ENCODE results near the gene MUCL1.

MUCL1 gene

DNA sequence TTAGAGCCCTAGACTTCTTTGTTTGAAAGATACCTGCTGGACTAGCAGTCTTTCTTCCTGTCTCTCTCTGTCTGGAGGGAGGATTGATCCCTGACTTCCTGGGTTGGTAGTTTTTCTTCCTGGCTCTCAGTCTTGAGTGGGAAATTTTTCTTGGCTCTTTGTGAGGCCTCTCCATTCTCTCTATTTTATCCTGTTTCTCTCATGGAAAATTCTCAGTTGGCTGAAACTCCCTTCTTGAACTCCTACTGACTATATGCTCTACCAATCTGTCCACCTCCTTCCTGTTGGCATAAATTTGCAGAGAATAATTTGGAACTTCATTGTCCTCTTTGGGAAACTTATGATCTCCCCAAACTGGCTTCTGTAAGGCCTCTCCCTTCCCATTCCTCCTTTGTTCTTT is 24.1 kb upstream of the MUCL1 start:
- Histone ChIP-seq H3K4me3 (IDR thresholded peaks at IDR 0.05; ENCODE audit: insufficient read depth, low read depth, low read length) (no peak overlapping the region), H3K79me2 (ENCODE audit: insufficient read depth, low read depth) (no peaks in the 10 kb centered on the region), H3K4me2 (no peak overlapping the region), H2AFZ (ENCODE audit: low read depth) (no peak overlapping the region), H3K27ac (no peak overlapping the region), H3K4me1 (ENCODE audit: low read depth, poor library complexity, severe bottlenecking) (no peaks in the 10 kb centered on the region), H3K9ac (no peak overlapping the region), H4K20me1 (ENCODE audit: insufficient read depth) (no peaks in the 10 kb centered on the region), H3K27me3 (ENCODE audit: insufficient read depth, low read depth) (no peaks in the 10 kb centered on the region), H3K36me3 (ENCODE audit: insufficient read depth) (no peaks in the 10 kb centered on the region)
- TF ChIP-seq, protein P1, sequence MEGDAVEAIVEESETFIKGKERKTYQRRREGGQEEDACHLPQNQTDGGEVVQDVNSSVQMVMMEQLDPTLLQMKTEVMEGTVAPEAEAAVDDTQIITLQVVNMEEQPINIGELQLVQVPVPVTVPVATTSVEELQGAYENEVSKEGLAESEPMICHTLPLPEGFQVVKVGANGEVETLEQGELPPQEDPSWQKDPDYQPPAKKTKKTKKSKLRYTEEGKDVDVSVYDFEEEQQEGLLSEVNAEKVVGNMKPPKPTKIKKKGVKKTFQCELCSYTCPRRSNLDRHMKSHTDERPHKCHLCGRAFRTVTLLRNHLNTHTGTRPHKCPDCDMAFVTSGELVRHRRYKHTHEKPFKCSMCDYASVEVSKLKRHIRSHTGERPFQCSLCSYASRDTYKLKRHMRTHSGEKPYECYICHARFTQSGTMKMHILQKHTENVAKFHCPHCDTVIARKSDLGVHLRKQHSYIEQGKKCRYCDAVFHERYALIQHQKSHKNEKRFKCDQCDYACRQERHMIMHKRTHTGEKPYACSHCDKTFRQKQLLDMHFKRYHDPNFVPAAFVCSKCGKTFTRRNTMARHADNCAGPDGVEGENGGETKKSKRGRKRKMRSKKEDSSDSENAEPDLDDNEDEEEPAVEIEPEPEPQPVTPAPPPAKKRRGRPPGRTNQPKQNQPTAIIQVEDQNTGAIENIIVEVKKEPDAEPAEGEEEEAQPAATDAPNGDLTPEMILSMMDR (conservative IDR thresholded peaks at IDR 0.05; ENCODE audit: low read depth, low read length), result no peak

DNA sequence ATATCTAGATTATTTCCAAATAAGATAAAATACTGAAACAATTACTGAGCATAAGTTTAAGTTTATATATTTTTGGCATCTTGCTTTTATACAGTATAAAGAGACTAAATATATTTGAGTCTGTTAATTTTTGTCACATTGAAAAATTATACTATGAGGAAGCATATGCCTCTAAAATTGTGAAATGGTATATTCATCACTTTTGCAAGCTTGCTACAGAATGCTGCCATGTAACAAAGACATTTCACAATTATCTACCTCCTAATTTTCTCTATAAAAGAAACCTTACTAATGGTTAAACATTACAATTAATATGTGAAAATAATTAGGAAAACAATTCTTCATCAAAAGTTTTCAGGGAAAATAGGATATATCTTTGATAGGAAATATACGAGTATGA is 22.7 kb upstream of the MUCL1 start:
- no peak overlapping the region for H3K9ac ChIP-seq
- no peaks in the 10 kb centered on the region for H3K4me1 ChIP-seq (ENCODE audit: low read depth, poor library complexity, severe bottlenecking)
- no peaks in the 10 kb centered on the region for H4K20me1 ChIP-seq (ENCODE audit: insufficient read depth)
- H3K27ac ChIP-seq, result no peak overlapping the region
- no peaks in the 10 kb centered on the region for H3K79me2 ChIP-seq (ENCODE audit: insufficient read depth, low read depth)
- H3K27me3 ChIP-seq (ENCODE audit: insufficient read depth, low read depth), result no peaks in the 10 kb centered on the region
- H3K4me2 ChIP-seq, result no peak overlapping the region
- no peak overlapping the region for H3K4me3 ChIP-seq (IDR thresholded peaks at IDR 0.05; ENCODE audit: insufficient read depth, low read depth, low read length)
- no peak overlapping the region for H2AFZ ChIP-seq (ENCODE audit: low read depth)
- TF ChIP-seq, protein P1 (conservative IDR thresholded peaks at IDR 0.05; ENCODE audit: low read depth, low read length), result no peak
- H3K36me3 ChIP-seq (ENCODE audit: insufficient read depth), result no peaks in the 10 kb centered on the region

DNA sequence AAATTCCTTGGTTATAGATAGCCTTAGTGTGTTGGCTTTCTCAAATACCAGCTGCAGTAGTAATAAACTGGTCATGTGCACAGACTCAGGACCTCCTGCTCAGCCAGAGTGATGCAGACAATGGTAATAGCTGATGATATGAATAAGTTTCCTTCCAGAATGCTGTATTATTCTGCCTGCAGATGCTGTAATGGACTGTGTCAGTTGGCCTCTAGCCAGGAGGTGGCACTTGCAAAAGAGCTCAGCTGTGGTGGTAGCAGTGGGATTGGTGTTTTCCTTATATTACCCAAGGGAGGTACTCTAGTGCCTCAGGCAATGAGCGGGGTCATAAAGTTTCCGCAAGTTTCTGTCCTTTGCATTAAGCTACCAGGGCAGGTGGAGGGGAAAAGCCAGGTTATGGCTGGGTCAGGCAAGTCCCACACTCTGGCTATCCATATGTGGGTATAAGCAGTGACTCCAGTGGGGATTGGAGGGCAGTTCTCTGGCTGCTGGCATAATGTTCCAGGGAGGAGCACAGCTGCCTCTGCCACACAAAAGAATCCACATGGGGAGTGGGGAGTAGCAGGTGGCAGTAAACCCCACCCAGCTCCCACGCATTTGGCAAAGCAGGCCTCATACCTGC is 14.0 kb upstream of the MUCL1 start:
- no peak overlapping the region for H2AFZ ChIP-seq (ENCODE audit: low read depth)
- no peaks in the 10 kb centered on the region for H3K27me3 ChIP-seq (ENCODE audit: insufficient read depth, low read depth)
- H3K27ac ChIP-seq, result no peak overlapping the region
- H3K4me2 ChIP-seq, result no peak overlapping the region
- no peaks in the 10 kb centered on the region for H3K79me2 ChIP-seq (ENCODE audit: insufficient read depth, low read depth)
- no peaks in the 10 kb centered on the region for H3K36me3 ChIP-seq (ENCODE audit: insufficient read depth)
- TF ChIP-seq, protein P1 (conservative IDR thresholded peaks at IDR 0.05; ENCODE audit: low read depth, low read length), result no peak
- H4K20me1 ChIP-seq (ENCODE audit: insufficient read depth), result no peaks in the 10 kb centered on the region
- no peak overlapping the region for H3K4me3 ChIP-seq (IDR thresholded peaks at IDR 0.05; ENCODE audit: insufficient read depth, low read depth, low read length)
- no peaks in the 10 kb centered on the region for H3K4me1 ChIP-seq (ENCODE audit: low read depth, poor library complexity, severe bottlenecking)
- H3K9ac ChIP-seq, result no peak overlapping the region

DNA sequence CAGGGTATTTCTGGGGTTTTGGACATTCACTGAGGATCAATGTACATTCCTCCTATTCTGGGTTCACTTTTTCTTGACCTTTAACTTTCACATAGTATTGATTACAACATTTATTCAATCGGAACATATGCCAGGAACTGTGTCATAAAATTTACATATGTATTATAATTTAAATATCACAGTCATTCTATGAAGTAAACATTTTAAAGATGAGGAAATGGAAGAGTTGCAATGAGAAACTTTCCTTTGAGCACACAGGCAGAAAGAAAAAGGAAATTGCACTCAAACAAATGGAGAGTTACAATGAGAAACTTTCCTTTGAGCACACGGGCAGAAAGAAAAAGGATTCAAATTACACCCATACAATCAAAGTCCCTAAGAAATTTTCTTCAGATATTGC is 3.1 kb downstream of the MUCL1 start:
- Histone ChIP-seq H3K4me2 (no peak overlapping the region), H3K27ac (no peak overlapping the region), H3K4me1 (ENCODE audit: low read depth, poor library complexity, severe bottlenecking) (no peaks in the 10 kb centered on the region)

More for the DNA sequence above, 3.1 kb downstream of the MUCL1 start:
- H3K79me2 ChIP-seq (ENCODE audit: insufficient read depth, low read depth), result no peaks in the 10 kb centered on the region
- no peak overlapping the region for H2AFZ ChIP-seq (ENCODE audit: low read depth)
- H3K27me3 ChIP-seq (ENCODE audit: insufficient read depth, low read depth), result no peaks in the 10 kb centered on the region
- TF ChIP-seq, protein P1 (conservative IDR thresholded peaks at IDR 0.05; ENCODE audit: low read depth, low read length), result no peak
- H4K20me1 ChIP-seq (ENCODE audit: insufficient read depth), result no peaks in the 10 kb centered on the region
- no peak overlapping the region for H3K4me3 ChIP-seq (IDR thresholded peaks at IDR 0.05; ENCODE audit: insufficient read depth, low read depth, low read length)
- H3K36me3 ChIP-seq (ENCODE audit: insufficient read depth), result no peaks in the 10 kb centered on the region
- H3K9ac ChIP-seq, result no peak overlapping the region

Measured in KMS-11 (cell line).